ENCODE measurements around the gene ANO9. TPM values are rescaled to one million over a fixed set of nuclear protein-coding genes. Genes with fewer than 3 reads are reported as not detected.
A peak's percentile ranks its signal among the peaks of the same experiment; 100 is the strongest.
"Not testable (repeated sequence)": the region's sequence is repeated elsewhere in the genome, so short reads cannot be mapped to it uniquely, and the experiment has no call there.

Gene ANO9
- total RNA-seq, 4 donors from 2014 or later: 11.0 to 22.1 (median 16.2) TPM

DNA sequence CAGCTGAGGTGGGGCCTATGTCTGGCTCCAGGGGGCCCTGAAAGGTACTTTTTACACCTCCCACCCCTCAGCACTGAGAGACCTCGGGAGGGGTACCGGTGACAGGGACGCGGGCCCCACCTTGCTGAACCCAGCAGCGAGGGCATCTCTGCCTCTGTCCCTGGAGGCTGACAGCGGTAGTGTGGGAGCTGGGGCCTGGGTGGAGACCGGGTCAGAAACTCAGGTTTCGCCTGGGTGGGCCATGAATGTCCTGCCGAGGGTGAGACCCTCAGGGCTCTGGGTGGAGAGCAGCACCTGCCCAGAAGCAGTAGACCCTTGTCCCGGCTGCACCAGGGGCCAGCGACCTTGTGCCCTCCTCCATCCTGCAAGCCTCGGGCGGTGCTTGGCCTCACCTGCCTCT is 30.5 kb upstream of the ANO9 start:
- Histone ChIP-seq H3K27ac (no peak overlapping the region), H3K27me3 (no peaks in the 10 kb centered on the region), H3K9me3 (no peaks in the 10 kb centered on the region), H3K4me1 (peaks cover 7 to 24% (median 10%) of the 10 kb centered on the region in 3 donors), H3K4me3 (no peak overlapping the region), H3K36me3 (no peaks in the 10 kb centered on the region)
- DNase-seq: no peak
- TF ChIP-seq CTCF (IDR thresholded peaks at IDR 0.05) (no peak), POLR2A (IDR thresholded peaks at IDR 0.05) (no peak)
- intact Hi-C loops (cut with DNase I): no loop called here
- WGBS, 2 donors: 100% methylated on average over 1 of the region's 13 CpGs; no CpG with 5 or more reads in 1 of the 2 donors

- DNase-seq: no peak
- Histone ChIP-seq H3K9me3 (no peaks in the 10 kb centered on the region), H3K27ac (no peak overlapping the region), H3K4me3 (no peak overlapping the region), H3K27me3 (no peaks in the 10 kb centered on the region), H3K4me1 (peaks cover 7 to 24% (median 10%) of the 10 kb centered on the region in 3 donors), H3K36me3 (no peaks in the 10 kb centered on the region)
- TF ChIP-seq CTCF (IDR thresholded peaks at IDR 0.05): no peak
- TF ChIP-seq POLR2A (IDR thresholded peaks at IDR 0.05): no peak
- intact Hi-C loops (cut with DNase I): no loop called here
- WGBS, 2 donors: 95 to 96% methylated on average over 18 to 48 of the region's 61 CpGs
Observed at GRCh38 chr11:471468-472145, 29.8 kb upstream of the ANO9 start.

DNA sequence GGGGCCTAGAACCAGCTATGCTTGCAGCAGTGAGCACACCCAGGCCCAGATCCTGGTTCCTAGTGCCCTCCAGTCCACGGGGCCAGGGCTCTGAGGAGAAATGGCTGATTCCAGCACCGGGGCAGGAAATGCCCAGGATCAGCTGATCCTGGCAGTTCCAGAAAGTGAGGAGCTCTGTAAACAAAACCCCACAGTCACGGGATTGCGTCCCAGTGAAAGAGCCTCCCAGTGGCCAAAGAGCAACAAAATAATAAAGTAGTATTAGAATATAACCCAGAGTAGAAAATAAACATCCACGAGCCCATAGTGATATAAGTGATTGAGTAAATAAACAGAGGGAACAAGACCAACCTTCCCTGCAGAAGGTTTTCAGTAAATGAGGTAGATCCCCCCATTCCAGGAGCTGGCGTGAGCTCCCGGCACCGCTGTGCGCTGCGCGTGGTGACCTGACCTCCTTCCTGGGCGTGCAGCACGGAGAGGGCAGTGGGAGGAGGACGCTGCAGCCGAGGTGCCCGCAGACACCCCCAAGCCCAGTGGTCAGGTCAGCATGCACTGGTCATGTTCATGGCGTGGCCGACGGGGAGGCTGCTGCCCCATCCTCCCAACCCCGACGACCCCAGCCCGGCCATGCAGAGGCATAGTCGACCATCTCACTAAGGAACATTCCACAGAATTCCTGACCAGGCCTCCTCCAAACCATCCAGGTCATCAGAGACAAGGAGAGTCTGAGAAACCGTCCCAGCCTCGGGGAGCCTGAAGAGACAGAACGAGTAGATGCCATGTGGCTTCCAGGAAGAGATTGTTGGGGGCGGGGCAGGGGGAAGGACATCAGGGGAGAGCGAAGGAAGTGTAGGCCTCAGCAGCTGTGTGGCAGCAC is 28.1 kb upstream of the ANO9 start:
- Histone ChIP-seq H3K9me3 (no peaks in the 10 kb centered on the region), H3K36me3 (peaks cover 0 to 7% (median 0%) of the 10 kb centered on the region in 3 donors), H3K27me3 (no peaks in the 10 kb centered on the region), H3K27ac (peak overlapping the region; percentile 64 to 89 (median 79)), H3K4me3 (peak overlapping the region in 3 of 4 donors; percentile 19 to 54 (median 19)), H3K4me1 (peaks cover 7 to 37% (median 10%) of the 10 kb centered on the region in 3 donors)
- intact Hi-C loops (cut with DNase I): no loop called here
- DNase-seq: no peak
- WGBS, 2 donors: 54 to 56% methylated on average over 14 to 26 of the region's 28 CpGs
- TF ChIP-seq POLR2A (IDR thresholded peaks at IDR 0.05) (peak in 1 of 4 donors; percentile 22), CTCF (IDR thresholded peaks at IDR 0.05) (peak in 4 of 6 experiments; percentile 18 to 29 (median 22))

DNA sequence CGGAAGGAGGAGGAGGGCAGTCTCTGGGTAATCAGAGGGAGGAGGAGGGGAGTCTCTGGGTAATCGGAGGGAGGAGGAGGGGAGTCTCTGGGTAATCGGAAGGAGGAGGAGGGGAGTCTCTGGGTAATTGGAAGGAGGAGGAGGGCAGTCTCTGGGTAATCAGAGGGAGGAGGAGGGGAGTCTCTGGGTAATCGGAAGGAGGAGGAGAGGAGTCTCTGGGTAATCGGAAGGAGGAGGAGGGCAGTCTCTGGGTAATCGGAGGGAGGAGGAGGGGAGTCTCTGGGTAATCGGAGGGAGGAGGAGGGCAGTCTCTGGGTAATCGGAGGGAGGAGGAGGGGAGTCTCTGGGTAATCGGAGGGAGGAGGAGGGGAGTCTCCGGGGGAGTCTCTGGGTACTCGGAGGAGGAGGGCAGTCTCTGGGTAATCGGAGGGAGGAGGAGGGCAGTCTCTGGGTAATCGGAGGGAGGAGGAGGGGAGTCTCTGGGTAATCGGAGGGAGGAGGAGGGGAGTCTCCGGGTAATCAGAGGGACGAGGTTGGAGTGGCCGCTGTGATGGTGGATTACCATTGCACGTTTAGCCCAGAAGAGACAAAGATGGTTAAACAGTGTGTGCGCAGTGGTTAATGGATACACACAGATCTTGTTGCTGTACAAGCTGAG is 27.3 kb upstream of the ANO9 start:
- H3K9me3 ChIP-seq; H3K27me3 ChIP-seq; intact Hi-C loops (cut with DNase I); DNase-seq: not testable (repeated sequence)
- 29 to 48% methylated on average over 17 of the region's 19 CpGs for WGBS, 2 donors
- Histone ChIP-seq H3K27ac (peak overlapping the region; percentile 64 to 89 (median 79)), H3K36me3 (peaks cover 0 to 15% (median 0%) of the 10 kb centered on the region in 3 donors), H3K4me3 (peak overlapping the region in 3 of 4 donors; percentile 19 to 54 (median 19)), H3K4me1 (peaks cover 7 to 37% (median 10%) of the 10 kb centered on the region in 3 donors)

- peak overlapping the region in 3 of 4 donors; percentile 73 to 89 (median 85) for H3K27ac ChIP-seq
- intact Hi-C loops (cut with DNase I): no loop called here
- peaks cover 7 to 37% (median 10%) of the 10 kb centered on the region in 3 donors for H3K4me1 ChIP-seq
- no peaks in the 10 kb centered on the region for H3K27me3 ChIP-seq
- DNase-seq: no peak
- no peak overlapping the region for H3K4me3 ChIP-seq
- H3K9me3 ChIP-seq: no peaks in the 10 kb centered on the region
- peaks cover 0 to 17% (median 0%) of the 10 kb centered on the region in 3 donors for H3K36me3 ChIP-seq
- WGBS, 2 donors: 79 to 89% methylated on average over 6 of the region's 6 CpGs
- TF ChIP-seq POLR2A (IDR thresholded peaks at IDR 0.05) (no peak), CTCF (IDR thresholded peaks at IDR 0.05) (no peak)
Observed at GRCh38 chr11:468493-468892, 26.7 kb upstream of the ANO9 start.

Data from esophagus squamous epithelium (tissue), 5 donors.